ENCODE measurements around the gene DSCAM.
"Not testable (repeated sequence)": the region's sequence is repeated elsewhere in the genome, so short reads cannot be mapped to it uniquely, and the experiment has no call there.

Gene DSCAM

DNA sequence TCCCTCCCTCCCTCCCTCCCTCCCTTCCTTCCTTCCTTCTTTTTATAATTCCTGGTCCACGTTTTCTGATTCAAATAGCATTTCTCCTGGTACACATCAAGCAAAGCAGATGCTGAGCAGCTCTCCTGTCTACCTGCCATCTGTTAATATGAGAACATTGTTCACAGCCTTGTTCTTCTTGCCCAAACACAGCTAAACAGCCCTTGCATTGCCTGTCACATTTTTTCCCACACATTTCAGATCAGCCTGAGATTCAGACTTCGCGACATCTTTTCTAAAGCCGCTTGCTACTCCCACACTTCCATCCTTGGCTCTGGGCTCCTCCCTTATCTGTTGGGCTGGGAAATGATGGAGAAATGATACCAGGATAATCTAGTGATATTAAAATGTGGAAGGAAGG is 779.2 kb downstream of the DSCAM start:
- no peak for DNase-seq

DNA sequence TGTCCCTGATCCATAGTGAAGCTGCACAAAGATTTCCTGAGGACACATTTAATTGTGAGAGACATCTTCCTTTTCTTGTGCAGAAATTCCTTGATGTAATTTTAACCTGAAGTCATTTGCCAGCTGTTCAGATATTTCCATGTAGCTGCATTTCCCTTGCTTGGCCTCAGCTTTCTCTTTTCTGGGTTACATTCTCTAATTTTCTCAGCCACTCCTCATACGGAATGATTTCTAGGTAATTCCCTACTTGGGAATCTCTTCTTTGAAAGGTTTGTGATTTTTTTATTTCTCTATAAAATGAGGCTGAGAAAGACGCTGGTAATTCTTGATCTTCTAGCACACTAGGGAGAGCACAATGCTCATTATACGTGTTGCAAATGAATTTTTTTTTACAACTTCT is 780.7 kb downstream of the DSCAM start:
- no peak for DNase-seq

DNA sequence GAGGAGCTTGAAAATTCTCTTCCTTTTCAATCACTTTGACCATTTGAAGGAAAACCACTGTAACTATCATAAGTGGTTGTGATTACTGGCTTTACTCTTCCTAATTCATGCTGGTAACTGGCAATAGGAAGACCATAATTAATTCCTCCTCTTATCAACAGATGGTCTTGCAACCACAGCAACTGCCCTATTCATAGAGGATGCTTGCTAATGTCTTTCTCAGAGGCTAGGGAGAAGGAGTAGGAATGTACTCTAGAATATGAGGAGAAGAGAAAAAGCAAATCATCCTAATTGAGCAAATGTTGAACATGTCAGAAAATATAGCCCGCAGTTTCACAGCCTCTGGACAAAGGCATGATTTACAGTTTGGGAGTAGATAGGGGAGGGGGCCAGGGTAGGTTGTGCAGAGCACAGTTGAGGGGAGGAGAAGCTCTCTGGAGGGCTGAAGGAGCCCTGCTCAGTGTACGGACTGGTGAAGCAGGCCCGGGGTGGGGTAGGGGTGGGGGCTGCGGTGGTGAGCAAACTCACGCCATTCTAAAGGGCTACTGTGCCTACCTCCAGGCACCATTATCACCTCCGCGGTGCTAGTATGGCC is 786.8 kb downstream of the DSCAM start:
- DNase-seq, result no peak

DNA sequence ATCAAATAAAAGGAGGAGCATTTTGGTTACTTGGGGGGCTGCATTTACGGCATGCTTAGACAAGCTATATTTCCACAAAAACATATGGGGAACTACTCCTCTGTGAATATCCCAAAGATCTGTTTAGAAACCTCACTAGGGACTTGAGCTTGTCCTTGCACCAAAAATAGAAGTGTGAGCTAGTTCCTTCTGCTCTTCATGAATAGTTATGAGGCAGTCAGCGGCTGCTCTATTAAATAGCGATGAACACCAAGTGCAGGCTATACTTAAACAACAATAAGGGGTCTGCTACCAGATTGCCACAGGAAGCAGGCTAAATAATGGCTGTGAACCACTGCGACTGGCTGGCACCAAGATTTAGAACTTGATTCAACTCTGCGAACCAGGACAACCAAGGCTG is 789.6 kb downstream of the DSCAM start:
- no peak for DNase-seq

DNA sequence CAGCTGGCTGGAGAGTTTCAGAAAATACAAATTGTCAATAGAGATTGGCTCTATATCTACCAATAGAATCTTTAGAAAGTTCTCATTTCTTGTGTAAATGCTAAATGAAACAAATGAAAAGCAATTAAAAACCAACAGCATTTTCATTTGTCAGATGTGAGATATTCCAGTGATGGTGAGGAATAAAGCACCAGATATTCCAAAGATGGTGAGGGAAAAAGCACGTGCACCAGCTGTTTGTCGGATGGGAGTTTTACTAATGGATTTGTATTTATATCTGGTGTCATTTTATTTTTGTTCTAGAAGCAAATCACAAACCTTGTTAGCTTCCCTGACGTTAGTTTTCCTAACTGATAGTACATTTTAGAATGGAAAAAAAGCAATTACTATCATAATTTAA is 790.9 kb downstream of the DSCAM start:
- DNase-seq, result no peak

DNA sequence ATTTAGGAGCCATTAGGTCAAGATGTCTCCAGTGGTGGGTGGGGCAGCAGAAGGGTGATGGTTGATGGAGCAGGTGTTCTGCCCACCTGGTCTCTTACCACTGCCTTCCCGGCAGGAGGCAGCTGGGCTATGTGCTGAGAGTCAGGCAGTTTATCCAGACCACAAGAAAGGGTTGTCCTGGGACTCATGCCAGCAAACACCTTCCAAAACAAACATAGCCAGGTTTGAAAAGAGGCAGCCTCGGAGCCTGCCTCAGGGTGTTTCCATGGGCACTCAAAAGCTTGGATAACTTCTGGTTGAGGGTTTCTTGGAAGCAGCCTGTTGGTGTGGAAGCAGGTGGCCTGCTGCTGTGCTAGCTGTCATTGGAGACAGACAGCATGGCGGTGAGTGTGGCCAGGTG is 792.6 kb downstream of the DSCAM start:
- no peak for DNase-seq

DNA sequence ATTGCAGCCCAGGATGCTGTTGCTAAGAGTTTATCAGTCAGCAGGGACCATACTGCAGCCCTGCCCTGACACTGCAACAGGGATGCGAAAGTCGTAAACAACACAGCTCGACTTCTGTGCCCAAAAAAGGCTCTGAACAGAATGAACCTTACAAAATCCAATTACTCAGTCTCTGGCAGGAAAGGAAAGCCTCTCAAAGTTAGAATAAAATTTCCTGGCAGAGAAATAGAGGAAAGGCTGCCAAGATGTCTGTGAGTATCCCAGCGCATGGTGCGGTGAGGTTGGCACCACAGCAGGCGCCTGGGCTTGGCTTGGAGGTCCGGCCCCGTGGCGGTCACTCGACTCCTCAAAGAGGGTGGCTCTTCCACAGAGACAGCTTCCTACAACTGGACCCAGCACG is 794.0 kb downstream of the DSCAM start:
- no peak for DNase-seq

DNA sequence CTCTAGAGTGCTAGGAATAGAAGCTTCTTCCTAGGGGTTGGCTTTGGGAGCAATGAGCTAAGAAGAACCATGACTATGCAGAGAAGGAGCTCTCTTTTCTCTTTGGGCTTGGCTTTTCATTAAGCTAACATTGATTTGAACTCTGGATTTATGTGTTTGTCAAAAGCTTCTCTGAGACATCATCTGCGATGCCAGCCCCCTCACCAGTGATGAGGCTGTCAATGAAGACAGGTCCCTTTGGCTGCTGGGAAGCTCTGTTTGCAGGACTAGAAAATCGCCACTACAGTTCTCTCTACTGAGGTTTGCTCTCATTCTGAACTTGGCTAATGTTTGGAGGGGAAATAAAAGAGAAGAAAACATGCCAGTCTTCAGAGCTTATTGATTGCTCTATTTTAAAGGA is 794.7 kb downstream of the DSCAM start:
- no peak for DNase-seq

DNA sequence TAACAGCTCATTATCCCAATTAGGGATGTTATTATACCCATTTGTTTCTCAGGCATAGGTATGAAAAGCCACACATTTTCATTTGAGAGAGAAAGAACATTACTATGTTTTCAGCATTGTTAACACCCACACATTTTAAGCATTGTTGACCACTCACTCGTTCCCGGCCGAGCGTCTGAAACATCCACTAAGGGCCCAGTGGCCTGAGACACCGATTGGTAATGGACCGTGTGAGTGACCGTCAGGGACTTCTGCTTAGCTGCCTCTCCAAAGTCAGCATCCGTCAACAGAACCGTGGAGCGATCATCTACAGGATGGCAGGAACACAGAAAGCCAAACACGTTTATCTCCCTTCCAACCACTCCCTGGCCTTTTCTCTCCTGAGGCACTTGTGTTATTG is 795.2 kb downstream of the DSCAM start:
- no peak for DNase-seq

DNA sequence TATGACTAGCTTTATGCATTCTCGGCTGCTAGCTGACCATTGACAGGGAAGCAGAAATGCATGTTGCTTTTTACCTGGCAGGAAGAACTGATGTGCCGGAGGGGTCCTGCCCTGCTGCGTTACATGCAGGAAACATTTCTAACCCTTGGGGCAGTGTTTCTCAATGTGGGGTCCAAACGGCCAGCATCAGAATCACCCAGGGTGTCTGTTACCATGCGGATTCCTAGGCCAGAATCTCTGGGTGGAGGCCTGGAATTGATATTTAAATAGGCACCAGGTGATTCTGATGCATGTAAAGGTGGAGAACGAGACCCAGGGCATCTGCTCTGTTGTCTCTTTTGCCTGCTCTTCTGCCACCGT is 797.0 kb downstream of the DSCAM start:
- DNase-seq, result no peak

DNA sequence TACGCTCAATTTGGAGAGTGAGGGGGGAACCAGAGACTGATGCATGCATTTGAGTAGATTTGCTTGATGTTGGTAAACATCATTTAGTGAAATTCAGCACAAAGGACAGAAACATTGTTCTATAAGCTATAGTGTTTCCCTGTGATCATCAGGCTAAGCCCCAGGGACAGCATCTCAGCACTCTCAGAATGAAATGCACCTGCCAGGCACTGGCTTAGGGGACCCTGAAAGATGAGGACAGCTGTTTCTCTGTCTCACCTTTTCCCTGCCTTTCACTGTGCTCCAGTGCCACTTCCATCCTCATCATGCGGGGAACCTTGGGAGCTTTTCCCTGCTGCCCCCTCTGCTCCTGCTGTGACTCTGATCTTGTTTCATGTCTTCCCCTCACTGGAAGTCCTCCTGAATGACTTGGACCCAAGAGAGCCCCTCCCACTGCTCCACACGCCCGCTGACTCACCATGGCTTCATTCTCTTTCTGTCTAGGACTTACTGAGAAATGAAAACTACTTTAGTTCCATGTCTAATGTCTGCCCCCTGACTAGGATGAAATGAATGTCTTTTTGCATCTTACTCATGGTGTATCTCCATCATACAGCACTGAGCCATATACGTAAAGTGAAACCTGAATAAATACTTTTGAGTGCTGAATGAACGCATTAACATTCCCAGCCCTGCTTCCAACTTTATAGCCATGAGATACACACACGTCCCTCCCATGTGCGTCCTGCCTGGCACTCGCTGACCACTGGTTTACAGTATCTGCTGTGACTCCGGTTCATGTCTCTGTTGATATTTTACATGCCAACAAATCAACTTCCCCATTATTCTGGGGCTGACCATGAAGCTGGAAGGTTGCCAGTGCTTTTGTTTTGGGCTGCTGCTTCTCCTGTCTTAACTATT is 797.7 kb downstream of the DSCAM start:
- no peak for DNase-seq

DNA sequence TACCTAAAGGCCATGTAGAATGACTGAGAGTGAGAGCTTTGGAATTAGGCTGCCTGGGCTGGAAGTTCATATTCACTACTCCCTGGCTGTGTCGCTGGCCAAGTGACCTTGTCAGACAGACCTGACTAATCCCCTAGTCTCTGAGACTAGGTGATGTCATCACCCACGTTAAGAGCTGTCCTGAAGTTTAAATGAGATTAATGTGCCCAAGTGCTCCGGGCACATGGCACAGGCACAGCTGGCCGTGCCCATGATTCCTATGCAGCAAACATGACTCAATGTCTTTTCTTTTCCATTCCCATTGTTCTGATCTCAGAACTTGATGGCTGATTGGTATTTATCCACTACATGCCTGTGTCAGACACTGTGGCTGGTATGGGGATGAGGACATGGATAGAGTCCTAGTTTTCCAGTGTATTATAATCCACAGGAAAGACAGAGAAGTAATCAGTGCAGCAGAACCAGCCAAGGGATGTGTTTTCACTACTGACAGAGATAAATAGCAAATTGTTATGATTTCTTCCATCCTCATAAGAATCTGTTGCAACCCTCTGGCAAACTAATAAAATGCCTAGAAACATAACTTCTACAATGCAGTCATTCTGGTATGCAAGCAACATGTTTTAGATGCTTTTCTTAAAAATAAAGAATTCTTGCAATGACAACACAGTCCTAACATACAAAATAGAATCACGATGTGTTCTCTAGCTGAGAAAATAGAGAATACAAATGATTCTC is 798.8 kb downstream of the DSCAM start:
- DNase-seq, result no peak

DNA sequence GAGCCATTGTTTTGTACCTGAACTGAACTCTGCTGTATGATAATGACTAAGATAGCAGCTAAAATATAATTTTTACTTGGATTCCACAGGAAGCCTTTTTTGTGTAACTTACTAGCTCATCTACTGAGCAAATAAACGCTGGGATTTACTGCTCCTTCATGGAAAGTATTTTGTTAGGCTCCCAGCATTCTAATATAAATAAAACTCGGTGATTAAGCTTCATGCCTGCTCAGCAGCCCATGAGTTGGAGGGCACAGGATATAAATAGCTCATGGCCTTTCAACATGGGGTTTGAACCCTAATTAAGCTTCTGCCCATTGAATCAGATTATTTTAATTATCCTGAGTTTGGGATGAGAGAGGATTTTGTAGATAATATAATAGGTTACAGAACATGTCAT is 799.7 kb downstream of the DSCAM start:
- no peak for DNase-seq

DNA sequence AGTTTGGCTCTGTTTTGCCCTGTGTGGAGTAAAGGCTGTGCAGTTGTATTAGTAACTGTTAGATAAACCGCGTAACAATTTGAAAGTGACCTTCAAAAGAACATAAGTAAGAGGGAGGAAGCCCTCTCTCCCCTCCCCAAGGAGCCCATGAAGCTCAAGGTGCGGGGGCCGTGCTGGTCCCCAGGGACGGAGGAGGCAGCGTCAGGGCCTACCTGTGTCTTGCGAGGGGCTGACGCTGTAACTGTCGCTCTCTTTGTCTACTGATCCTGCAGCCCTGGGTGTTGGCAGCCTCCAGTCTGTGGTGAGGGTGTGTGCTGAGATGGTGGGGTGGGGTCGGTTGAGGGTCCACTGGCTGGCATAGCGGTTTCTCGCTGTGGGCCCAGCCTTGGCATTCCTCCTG is 803.1 kb downstream of the DSCAM start:
- DNase-seq, result no peak

DNA sequence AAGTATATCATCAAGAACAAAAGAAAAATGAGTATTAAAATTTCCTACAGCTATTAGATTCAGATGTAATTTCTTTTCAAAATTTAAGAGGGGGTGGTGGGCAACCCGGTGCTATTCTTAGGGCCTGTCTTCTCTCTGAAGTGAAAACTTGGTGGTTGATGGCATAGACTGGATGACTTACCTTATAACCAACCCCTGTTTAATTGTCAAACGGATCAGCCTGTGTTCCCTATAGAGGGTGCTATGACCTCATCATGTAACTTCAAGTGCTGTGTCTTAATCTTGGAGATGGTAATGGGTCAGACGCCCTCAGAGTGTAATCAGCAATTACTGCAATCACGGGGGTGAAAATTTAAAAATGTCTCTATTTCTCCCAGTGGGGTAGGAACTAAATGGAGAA is 803.5 kb downstream of the DSCAM start:
- no peak for DNase-seq

DNA sequence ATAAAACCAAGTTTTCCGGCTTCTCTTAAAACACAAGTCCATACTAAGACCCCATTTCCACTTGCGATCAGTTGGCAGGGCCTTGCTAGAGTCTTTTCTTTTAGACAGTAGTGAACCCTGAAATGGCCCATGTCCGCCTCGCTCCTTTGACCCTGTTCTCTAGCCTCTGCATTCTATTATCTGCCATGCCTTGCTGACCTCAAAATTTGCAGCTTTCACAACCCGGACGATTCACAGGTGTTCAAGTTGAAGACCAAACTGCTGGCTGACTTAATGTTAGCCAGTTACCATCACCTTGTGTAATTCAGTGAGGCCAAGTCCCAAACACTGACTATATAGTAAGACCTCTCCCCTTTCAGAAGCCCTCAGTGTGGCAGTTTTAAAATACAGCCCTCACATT is 805.5 kb downstream of the DSCAM start:
- no peak for DNase-seq

DNA sequence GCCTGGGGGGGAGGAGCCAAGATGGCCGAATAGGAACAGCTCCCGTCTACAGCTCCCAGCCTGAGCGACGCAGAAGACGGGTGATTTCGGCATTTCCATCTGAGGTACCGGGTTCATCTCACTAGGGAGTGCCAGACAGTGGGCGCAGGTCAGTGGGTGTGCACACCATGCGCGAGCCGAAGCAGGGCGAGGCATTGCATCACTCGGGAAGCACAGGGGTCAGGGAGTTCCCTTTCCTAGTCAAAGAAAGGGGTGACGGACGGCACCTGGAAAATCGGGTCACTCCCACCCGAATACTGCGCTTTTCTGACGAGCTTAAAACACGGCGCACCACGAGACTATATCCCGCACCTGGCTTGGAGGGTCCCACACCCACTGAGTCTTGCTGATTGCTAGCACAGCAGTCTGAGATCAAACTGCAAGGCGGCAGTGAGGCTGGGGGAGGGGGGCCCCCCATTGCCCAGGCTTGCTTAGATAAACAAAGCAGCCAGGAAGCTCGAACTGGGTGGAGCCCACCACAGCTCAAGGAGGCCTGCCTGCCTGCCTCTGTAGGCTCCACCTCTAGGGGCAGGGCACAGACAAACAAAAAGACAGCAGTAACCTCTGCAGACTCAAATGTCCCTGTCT is 813.7 kb downstream of the DSCAM start:
- DNase-seq, result not testable (repeated sequence)

DNA sequence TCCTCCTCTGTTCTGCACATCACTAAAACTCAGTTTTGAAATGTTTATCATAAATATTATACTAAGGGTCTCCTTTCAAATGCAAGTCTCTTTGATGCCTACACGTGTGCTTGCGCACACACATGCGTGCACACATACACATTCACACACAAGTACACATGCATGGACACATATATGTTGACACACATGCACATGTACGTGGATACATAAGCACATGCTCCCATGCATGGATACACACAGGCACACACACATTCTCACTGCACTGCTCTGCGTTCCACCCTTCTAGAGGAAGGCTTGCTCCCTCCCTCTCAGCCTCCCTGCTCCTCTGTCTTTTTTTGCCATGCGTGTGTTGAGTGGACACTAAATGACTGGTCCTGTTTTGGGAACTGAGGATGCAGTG is 817.1 kb downstream of the DSCAM start:
- DNase-seq, result no peak

DNA sequence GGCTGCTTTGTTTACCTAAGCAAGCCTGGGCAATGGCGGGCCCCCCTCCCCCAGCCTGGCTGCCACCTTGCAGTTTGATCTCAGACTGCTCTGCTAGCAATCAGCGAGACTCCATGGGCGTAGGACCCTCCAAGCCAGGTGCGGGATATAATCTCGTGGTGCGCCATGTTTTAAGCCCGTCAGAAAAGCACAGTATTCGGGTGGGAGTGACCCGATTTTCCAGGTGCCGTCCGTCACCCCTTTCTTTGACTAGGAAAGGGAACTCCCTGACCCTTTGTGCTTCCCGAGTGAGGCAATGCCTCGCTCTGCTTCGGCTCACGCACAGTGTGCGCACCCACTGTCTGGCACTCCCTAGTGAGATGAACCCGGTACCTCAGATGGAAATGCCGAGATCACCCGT is 818.6 kb downstream of the DSCAM start:
- not testable (repeated sequence) for DNase-seq

DNA sequence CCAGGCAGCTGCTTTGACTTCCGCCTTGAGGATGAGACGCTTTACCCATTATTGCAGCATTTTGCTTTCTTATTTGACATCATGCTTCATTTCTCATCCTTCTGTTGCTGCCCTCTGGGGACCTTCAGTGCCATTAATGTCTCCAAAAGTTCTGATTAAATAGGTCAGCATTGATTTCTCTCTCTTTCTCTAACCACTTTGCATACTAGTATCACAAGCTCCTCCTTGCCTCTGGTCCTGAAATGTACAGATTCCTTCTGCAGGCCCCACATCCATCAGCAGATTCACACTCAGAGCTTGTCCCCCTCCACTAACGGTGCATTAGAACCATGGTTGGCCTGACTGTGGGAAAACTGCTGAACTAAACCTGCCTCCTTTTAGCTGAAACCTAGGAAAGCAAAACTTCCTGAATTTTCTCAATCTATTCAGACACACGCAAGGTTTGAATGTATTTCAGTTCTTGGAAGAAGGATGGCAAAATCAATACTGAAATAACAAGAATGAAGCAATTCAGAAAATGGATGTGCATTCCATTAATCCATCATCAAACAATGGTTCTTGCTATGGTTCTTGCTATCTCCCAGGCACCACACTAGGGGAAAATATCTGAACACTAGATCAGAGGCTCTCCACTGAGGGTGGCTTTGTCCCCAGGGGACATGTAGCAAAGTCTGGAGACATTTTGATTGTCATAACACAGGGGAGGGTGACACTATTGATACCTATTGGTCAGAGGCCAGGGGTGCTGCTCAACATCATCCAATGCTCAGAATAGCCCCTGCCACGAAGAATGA is 825.2 kb downstream of the DSCAM start:
- no peak for DNase-seq

DNA sequence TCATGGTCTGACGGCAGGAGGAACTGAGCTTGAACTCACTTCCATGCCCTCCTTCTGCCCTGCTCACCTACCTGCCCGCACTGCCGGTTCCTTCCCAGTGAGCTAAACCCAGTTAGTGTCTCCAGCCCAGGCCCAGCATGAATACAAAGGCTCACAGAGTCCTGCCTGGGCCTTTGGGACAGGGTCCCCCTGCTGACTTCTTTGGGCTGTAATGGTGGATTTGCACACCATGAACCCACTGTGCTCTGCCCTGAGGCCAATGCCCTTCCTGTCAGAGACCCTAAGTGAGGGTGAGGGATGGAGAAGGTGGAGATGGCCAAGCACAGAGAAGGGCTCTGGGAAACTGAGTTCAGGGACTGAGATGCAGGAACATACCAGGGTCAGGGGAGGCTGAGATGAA is 826.3 kb downstream of the DSCAM start:
- no peak for DNase-seq

DNA sequence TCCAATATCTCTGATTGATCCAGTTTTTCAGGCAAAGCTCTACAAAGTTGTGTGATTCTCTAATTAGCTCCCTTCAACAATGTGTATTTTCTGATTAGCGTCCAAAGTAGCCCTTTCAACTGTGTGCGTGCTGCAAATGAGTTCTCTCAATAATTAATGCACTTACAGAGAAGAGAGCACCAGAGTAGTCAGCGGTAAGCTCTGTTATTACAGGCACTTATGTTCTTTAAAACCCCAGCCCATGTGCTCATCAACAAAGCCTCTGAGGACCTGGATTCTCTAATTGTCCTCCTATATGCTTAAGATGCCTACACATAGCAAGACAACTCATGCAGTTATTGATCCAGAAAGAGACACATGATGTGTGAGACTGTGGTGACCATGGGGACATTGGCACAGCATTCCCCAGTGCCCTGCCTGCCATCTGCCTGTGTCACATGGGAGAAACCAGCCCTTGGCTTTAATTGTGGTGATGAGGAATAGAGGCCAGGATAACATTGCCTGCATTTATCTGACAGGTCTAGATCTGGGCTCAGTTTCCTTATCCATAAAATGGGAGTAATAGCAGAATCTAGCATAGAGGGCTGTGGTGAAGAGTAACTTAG is 828.0 kb downstream of the DSCAM start:
- no peak for DNase-seq
